H1 (cell line): ENCODE measurements around the gene YAF2. TPM values are rescaled to one million over a fixed set of nuclear protein-coding genes. Genes with fewer than 3 reads are reported as not detected.

Experiments used
- CTCF ChIA-PET: fragments of 300-600 bp; sonication (Branson Sonifier 250); formaldehyde crosslinking; loops from one replicate; lab custom pipeline; 2021; ENCODE audit not compliant: partially characterized antibody; lab: Charles Lee
- POLR2A ChIA-PET: fragments of 300-600 bp; sonication (Branson Sonifier 250); formaldehyde crosslinking; loops from one replicate; lab custom pipeline; 2021; ENCODE audit warnings: inconsistent platforms; ENCODE audit not compliant: partially characterized antibody; lab: Charles Lee
- DNase-seq, 2 experiments: peaks; one replicate each; pipeline versions ENCODE4 v3.0.0 to v3.0.0-alpha.2; 2010 to 2022; ENCODE audit warnings: low spot score in 2 of 2, low read depth in 1 of 2, mixed read lengths in 1 of 2
- FAIRE-seq: peaks from 2 replicates; lab custom pipeline; 2011; peaks lifted over from hg19 to GRCh38; lab: Jason Lieb, UNC
- H2AFZ ChIP-seq: 2 replicates; pipeline ENCODE4 v1.8.1; 2012; ENCODE audit warnings: low read length, inconsistent platforms
- H2AK5ac ChIP-seq: 2 replicates; pipeline ENCODE4 v1.6.1; 2013; ENCODE audit warnings: low read depth, low read length
- H2BK120ac ChIP-seq: replicated peaks from 2 replicates; pipeline ENCODE3; 2013; ENCODE audit warnings: low read depth, low read length, inconsistent platforms
- H2BK12ac ChIP-seq: 2 replicates; pipeline ENCODE4 v1.6.1; 2013; ENCODE audit warnings: low read depth, low read length
- H2BK15ac ChIP-seq: 2 replicates; pipeline ENCODE4 v1.6.1; 2013; ENCODE audit warnings: low read length
- H2BK20ac ChIP-seq: 2 replicates; pipeline ENCODE4 v1.6.1; 2013; ENCODE audit warnings: low read length
- H2BK5ac ChIP-seq: 2 replicates; pipeline ENCODE4 v1.6.1; 2013; ENCODE audit warnings: low read depth, low read length
- H3K14ac ChIP-seq: 2 replicates; pipeline ENCODE4 v1.6.1; 2013; ENCODE audit warnings: inconsistent platforms; ENCODE audit not compliant: insufficient read length
- H3K18ac ChIP-seq: 2 replicates; pipeline ENCODE4 v1.6.1; 2013; ENCODE audit warnings: low read length; ENCODE audit errors: extremely low read depth
- H3K23ac ChIP-seq: 2 replicates; pipeline ENCODE4 v1.6.1; 2013; ENCODE audit warnings: inconsistent platforms; ENCODE audit not compliant: insufficient read length
- H3K23me2 ChIP-seq: 2 replicates; pipeline ENCODE4 v1.6.1; 2013; ENCODE audit warnings: low read depth, low read length
- H3K27ac ChIP-seq: 2 replicates; pipeline ENCODE4 v1.6.1; 2011; ENCODE audit warnings: low read depth, low read length, inconsistent platforms
- H3K27me3 ChIP-seq, 4 experiments: replicated peaks in 1 of 4; 1 replicate in 1 of 4; 2 replicates in 3 of 4; pipeline versions ENCODE4 v1.6.1 to v1.8.1; 2011 to 2013; ENCODE audit warnings: low read length in 3 of 4, mild to moderate bottlenecking in 3 of 4, inconsistent platforms in 2 of 4, mixed read lengths in 2 of 4, moderate library complexity in 1 of 4; ENCODE audit not compliant: control insufficient read depth in 3 of 4, insufficient read depth in 3 of 4; ENCODE audit errors: extremely low read depth in 1 of 4
- H3K36me3 ChIP-seq, 4 experiments: 2 replicates each; pipeline versions ENCODE4 v1.6.1 to v1.8.1; 2011 to 2013; ENCODE audit warnings: mild to moderate bottlenecking in 4 of 4, low read length in 3 of 4, moderate library complexity in 2 of 4, control low read depth in 1 of 4, inconsistent platforms in 1 of 4; ENCODE audit not compliant: insufficient read depth in 4 of 4, control insufficient read depth in 2 of 4
- H3K4ac ChIP-seq: replicated peaks from 2 replicates; pipeline ENCODE3; 2013; ENCODE audit warnings: low read length, low read depth, mixed read lengths, inconsistent platforms; ENCODE audit not compliant: insufficient read length
- H3K4me1 ChIP-seq, 4 experiments: replicated peaks in 1 of 4; 1 replicate in 1 of 4; 2 replicates in 3 of 4; pipeline versions ENCODE4 v1.6.1 to v1.8.1; 2011 to 2013; ENCODE audit warnings: low read length in 3 of 4, inconsistent platforms in 2 of 4, mixed read lengths in 1 of 4; ENCODE audit not compliant: insufficient read depth in 4 of 4, control insufficient read depth in 3 of 4
- H3K4me2 ChIP-seq, 2 experiments: 2 replicates each; pipeline versions ENCODE4 v1.6.1 to v1.8.1; 2011 to 2013; ENCODE audit warnings: low read depth in 2 of 2, low read length in 2 of 2, control low read depth in 1 of 2, inconsistent platforms in 1 of 2, mild to moderate bottlenecking in 1 of 2; ENCODE audit not compliant: insufficient read depth in 1 of 2
- H3K4me3 ChIP-seq, 4 experiments: fragments of 200-600, 300-600 bp in 1 of 4; sonication (generic), shearing (Covaris generic), sonication (Bioruptor Twin) in 1 of 4; 2 replicates each; pipeline versions ENCODE4 v1.5.1 to v1.8.1; 2011 to 2016; ENCODE audit warnings: low read length in 4 of 4, low read depth in 3 of 4, control low read depth in 2 of 4, inconsistent platforms in 2 of 4, mild to moderate bottlenecking in 2 of 4, mixed read lengths in 1 of 4, moderate library complexity in 1 of 4; ENCODE audit not compliant: insufficient read depth in 2 of 4; ENCODE audit errors: extremely low read depth in 1 of 4
- H3K56ac ChIP-seq: replicated peaks from 2 replicates; pipeline ENCODE3; 2013; ENCODE audit warnings: low read depth, mild to moderate bottlenecking, mixed read lengths, low read length, inconsistent platforms; ENCODE audit not compliant: insufficient read length
- H3K79me1 ChIP-seq: 2 replicates; pipeline ENCODE4 v1.6.1; 2013; ENCODE audit warnings: low read depth, low read length, control low read depth
- H3K79me2 ChIP-seq, 2 experiments: 2 replicates each; pipeline versions ENCODE4 v1.6.1 to v1.8.1; 2012 to 2013; ENCODE audit warnings: low read length in 2 of 2, mild to moderate bottlenecking in 2 of 2, inconsistent platforms in 1 of 2; ENCODE audit not compliant: insufficient read depth in 2 of 2, control insufficient read depth in 1 of 2
- H3K9ac ChIP-seq, 4 experiments: replicated peaks in 1 of 4; 1 replicate in 1 of 4; 2 replicates in 3 of 4; pipeline versions ENCODE4 v1.6.1 to v1.8.1; 2011 to 2013; ENCODE audit warnings: low read depth in 3 of 4, low read length in 3 of 4, control low read depth in 2 of 4, mild to moderate bottlenecking in 2 of 4, moderate library complexity in 2 of 4, inconsistent platforms in 1 of 4; ENCODE audit errors: extremely low read depth in 1 of 4
- H3K9me3 ChIP-seq, 2 experiments: 2 replicates each; pipeline versions ENCODE4 v1.6.1 to v1.8.1; 2012 to 2013; ENCODE audit warnings: mild to moderate bottlenecking in 2 of 2, moderate library complexity in 2 of 2, control low read depth in 1 of 2, inconsistent platforms in 1 of 2, low read depth in 1 of 2, low read length in 1 of 2, mixed read lengths in 1 of 2; ENCODE audit not compliant: insufficient read depth in 2 of 2
- H4K20me1 ChIP-seq, 2 experiments: replicated peaks in 1 of 2; 2 replicates each; pipeline versions ENCODE3 to v1.8.1; 2011 to 2013; ENCODE audit warnings: inconsistent platforms in 2 of 2, low read length in 2 of 2, mild to moderate bottlenecking in 1 of 2; ENCODE audit not compliant: insufficient read depth in 2 of 2, control insufficient read depth in 1 of 2
- H4K5ac ChIP-seq: 2 replicates; pipeline ENCODE4 v1.6.1; 2013; ENCODE audit warnings: low read length, low read depth, mixed read lengths, inconsistent platforms; ENCODE audit not compliant: insufficient read length
- H4K8ac ChIP-seq: 2 replicates; pipeline ENCODE4 v1.8.0; 2013; ENCODE audit warnings: mild to moderate bottlenecking, moderate library complexity, low read length, inconsistent platforms; ENCODE audit not compliant: insufficient read depth; ENCODE audit errors: extremely low read depth
- H4K91ac ChIP-seq: replicated peaks from 2 replicates; pipeline ENCODE3; 2013; ENCODE audit warnings: low read length, mixed read lengths, inconsistent platforms; ENCODE audit not compliant: insufficient read length
- BCL11A ChIP-seq, 2 experiments: IDR thresholded peaks; one replicate each; pipeline ENCODE4 v1.6.1; 2011; ENCODE audit warnings: low read depth in 2 of 2, low read length in 2 of 2, mild to moderate bottlenecking in 2 of 2
- FOSL1 ChIP-seq: IDR thresholded peaks from 2 replicates; pipeline ENCODE4 v1.6.1; 2011; ENCODE audit warnings: mild to moderate bottlenecking, low read depth, low read length, moderate library complexity; ENCODE audit not compliant: insufficient read depth
- HDAC2 ChIP-seq, 2 experiments: fragments of 300-600 bp in 1 of 2; sonication (generic) in 1 of 2; IDR thresholded peaks; 2 replicates each; pipeline ENCODE4 v1.6.1; 2011 to 2012; ENCODE audit warnings: low read depth in 2 of 2, low read length in 2 of 2, mild to moderate bottlenecking in 2 of 2, moderate library complexity in 2 of 2, borderline replicate concordance in 1 of 2, inconsistent platforms in 1 of 2
- KDM4A ChIP-seq: IDR thresholded peaks from one replicate; pipeline ENCODE4 v1.7.1; 2012; ENCODE audit warnings: low read depth, mild to moderate bottlenecking, moderate library complexity, low read length, inconsistent platforms; ENCODE audit not compliant: severe bottlenecking
- POLR2A ChIP-seq, 2 experiments: IDR thresholded peaks; 1 replicate in 1 of 2; 2 replicates in 1 of 2; pipeline ENCODE4 v1.6.1; 2011; ENCODE audit warnings: low read depth in 2 of 2, low read length in 2 of 2, mild to moderate bottlenecking in 2 of 2; ENCODE audit errors: control extremely low read depth in 1 of 2
- POU5F1 ChIP-seq: IDR thresholded peaks from 2 replicates; pipeline ENCODE4 v1.6.1; 2011; ENCODE audit warnings: low read depth, mild to moderate bottlenecking, low read length, moderate library complexity
- RAD21 ChIP-seq, 2 experiments: IDR thresholded peaks in 1 of 2; conservative IDR thresholded peaks in 1 of 2; 2 replicates each; pipeline ENCODE4 v1.6.1; 2011; ENCODE audit warnings: low read depth in 2 of 2, low read length in 2 of 2, improper control_type of control experiment in 1 of 2, inconsistent platforms in 1 of 2, mild to moderate bottlenecking in 1 of 2, moderate library complexity in 1 of 2
- RBBP5 ChIP-seq: IDR thresholded peaks from 2 replicates; pipeline ENCODE4 v1.7.1; 2012; ENCODE audit warnings: low read depth, mild to moderate bottlenecking, inconsistent platforms, low read length, moderate library complexity, borderline replicate concordance
- RXRA ChIP-seq: IDR thresholded peaks from 2 replicates; pipeline ENCODE4 v1.6.1; 2011; ENCODE audit warnings: low read depth, mild to moderate bottlenecking, low read length, moderate library complexity; ENCODE audit not compliant: insufficient read depth
- SAP30 ChIP-seq: fragments of 300-600 bp; sonication (generic); IDR thresholded peaks from 2 replicates; pipeline ENCODE4 v1.7.1; 2012; ENCODE audit warnings: low read length, moderate library complexity, mild to moderate bottlenecking, inconsistent platforms; ENCODE audit not compliant: insufficient read depth, insufficient replicate concordance
- SIN3A ChIP-seq, 2 experiments: IDR thresholded peaks in 1 of 2; conservative IDR thresholded peaks in 1 of 2; 2 replicates each; pipeline ENCODE4 v1.6.1; 2011 to 2012; ENCODE audit warnings: low read length in 2 of 2, improper control_type of control experiment in 1 of 2, low read depth in 1 of 2, mild to moderate bottlenecking in 1 of 2
- SIRT6 ChIP-seq: IDR thresholded peaks from one replicate; pipeline ENCODE4 v1.7.1; 2012; ENCODE audit warnings: low read length, inconsistent platforms
- SP2 ChIP-seq: IDR thresholded peaks from 2 replicates; pipeline ENCODE4 v1.6.1; 2012; ENCODE audit warnings: mild to moderate bottlenecking, low read length, inconsistent platforms
- polyA plus RNA-seq, 7 experiments: library from polyadenylated mRNA; depleted of rRNA in 3 of 7; stranded (reverse) in 5 of 7; unstranded in 2 of 7; fragments of >200 nt in 5 of 7; fragments of 200-250 nt in 2 of 7; gene quantifications; 1 replicate in 5 of 7; 2 replicates in 1 of 7; 4 replicates in 1 of 7; pipeline versions ENCODE4 v1.2.1 to v1.2.3, GENCODE V29; 2011 to 2013; ENCODE audit warnings: missing spikeins in 2 of 7, mixed read lengths in 2 of 7
- total RNA-seq: library from RNA; stranded (reverse); fragmentation: NEBNext Ultra II Directional; extraction: Animal tissue kit (Norgen Biotek cat#: 25700); gene quantifications from 2 replicates; pipeline ENCODE4 v1.2.1, GENCODE V29; 2021
- TF ChIP-seq, protein P1 (sequence below): IDR thresholded peaks from 2 replicates; pipeline ENCODE4 v1.6.1; 2012; ENCODE audit warnings: inconsistent platforms

Gene YAF2
- total and polyA plus RNA-seq, 2 of the 8 experiments (the other 6 are each of a cell fraction or from before 2014, with no cell fraction given), result 0.50 to 2.2 TPM

DNA sequence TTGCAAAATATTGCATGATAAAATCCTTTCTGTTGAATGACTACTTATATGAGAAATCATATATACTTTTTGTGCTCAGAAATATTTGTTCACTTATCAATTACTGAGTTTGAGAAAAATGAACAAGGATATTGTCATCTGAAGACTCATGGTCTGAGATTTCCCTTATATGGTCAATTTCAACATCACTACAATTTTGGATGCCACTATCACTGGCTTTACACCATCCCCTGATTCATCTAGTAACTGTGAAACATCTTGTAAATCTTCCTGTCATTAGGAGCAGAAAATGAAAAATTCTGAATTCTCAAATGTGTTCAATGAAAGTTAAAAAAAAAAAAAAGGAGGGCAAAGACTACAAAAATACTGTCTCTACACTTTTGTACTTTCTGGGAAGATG, 71.5 kb downstream of the YAF2 start:
- Histone ChIP-seq H4K5ac (no peak overlapping the region), H3K9me3 (no peaks in the 10 kb centered on the region), H2BK12ac (no peak overlapping the region), H3K4me2 (no peak overlapping the region), H3K4ac (no peak overlapping the region), H3K23me2 (no peaks in the 10 kb centered on the region), H3K79me1 (no peaks in the 10 kb centered on the region), H4K8ac (no peak overlapping the region), H3K36me3 (no peaks in the 10 kb centered on the region), H2BK20ac (no peak overlapping the region), H3K79me2 (no peaks in the 10 kb centered on the region), H4K91ac (no peak overlapping the region), H3K23ac (no peak overlapping the region), H3K18ac (no peak overlapping the region), H3K4me1 (no peaks in the 10 kb centered on the region), H2BK5ac (no peak overlapping the region), H4K20me1 (no peaks in the 10 kb centered on the region), H3K9ac (no peak overlapping the region), H2AK5ac (no peak overlapping the region), H2BK120ac (no peak overlapping the region), H3K56ac (no peak overlapping the region), H3K27me3 (no peaks in the 10 kb centered on the region), H3K4me3 (no peak overlapping the region), H2AFZ (no peak overlapping the region), H3K14ac (no peak overlapping the region), H2BK15ac (no peak overlapping the region), H3K27ac (no peak overlapping the region)
- FAIRE-seq (no peak), DNase-seq (no peak)
- CTCF ChIA-PET, result no interaction called here
- POLR2A ChIA-PET, result interaction anchor here (0.6 kb wide), 1 partner anchor 259 kb away, joined by 3 read pairs; no protein-coding TSS in a partner anchor
- TF ChIP-seq SIN3A (conservative IDR thresholded peaks at IDR 0.05 in 1 of 2, IDR thresholded peaks at IDR 0.05 in 1 of 2; ENCODE audit: low read depth in 1 of 2, low read length in 2 of 2), result no peak
- no peak for TF ChIP-seq KDM4A
- no peak for TF ChIP-seq BCL11A (IDR thresholded peaks at IDR 0.05; ENCODE audit: low read depth in 2 of 2, low read length in 2 of 2)
- no peak for TF ChIP-seq RXRA
- no peak for TF ChIP-seq SIRT6
- TF ChIP-seq, protein P1, sequence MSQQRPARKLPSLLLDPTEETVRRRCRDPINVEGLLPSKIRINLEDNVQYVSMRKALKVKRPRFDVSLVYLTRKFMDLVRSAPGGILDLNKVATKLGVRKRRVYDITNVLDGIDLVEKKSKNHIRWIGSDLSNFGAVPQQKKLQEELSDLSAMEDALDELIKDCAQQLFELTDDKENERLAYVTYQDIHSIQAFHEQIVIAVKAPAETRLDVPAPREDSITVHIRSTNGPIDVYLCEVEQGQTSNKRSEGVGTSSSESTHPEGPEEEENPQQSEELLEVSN, result no peak
- no peak for TF ChIP-seq RBBP5
- no peak for TF ChIP-seq HDAC2 (IDR thresholded peaks at IDR 0.05; ENCODE audit: borderline replicate concordance in 1 of 2, low read depth in 2 of 2, low read length in 2 of 2)
- TF ChIP-seq SP2, result no peak
- TF ChIP-seq POLR2A (IDR thresholded peaks at IDR 0.05; ENCODE audit: control extremely low read depth in 1 of 2, low read depth in 2 of 2, low read length in 2 of 2), result no peak
- no peak for TF ChIP-seq FOSL1
- no peak for TF ChIP-seq RAD21 (IDR thresholded peaks at IDR 0.05 in 1 of 2, conservative IDR thresholded peaks at IDR 0.05 in 1 of 2; ENCODE audit: low read depth in 2 of 2, low read length in 2 of 2)
- TF ChIP-seq POU5F1, result no peak
- no peak for TF ChIP-seq SAP30
